ENCODE data around the gene WASHC2C. TPM values are rescaled to one million over a fixed set of nuclear protein-coding genes. Genes with fewer than 3 reads are reported as not detected.
"Not testable (repeated sequence)": the region's sequence is repeated elsewhere in the genome, so short reads cannot be mapped to it uniquely, and the experiment has no call there.

Gene WASHC2C
- total RNA-seq, 1 donor from 2014 or later = 39.7 TPM

DNA sequence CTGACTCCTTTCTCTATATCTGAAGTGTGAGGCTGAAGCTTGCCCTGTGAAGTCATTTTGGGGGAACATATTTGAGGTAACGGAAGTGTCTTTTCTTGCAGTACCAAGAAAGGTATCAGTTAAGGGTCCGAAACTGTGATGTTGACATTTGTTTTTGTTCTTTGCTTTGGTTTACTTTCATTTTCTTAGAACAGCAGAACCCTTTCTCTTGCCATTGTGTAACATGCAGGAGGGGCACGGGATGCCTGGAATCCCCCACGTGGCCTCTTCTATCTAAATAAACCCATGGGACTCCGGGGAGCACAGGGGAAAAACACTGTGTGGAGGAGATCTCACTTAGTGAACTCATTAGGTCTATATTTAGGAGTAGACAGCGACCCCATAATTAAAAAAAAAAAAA lies 34.6 kb downstream of the WASHC2C start:
- not testable (repeated sequence) for DNase-seq (ENCODE audit: low spot score)

DNA sequence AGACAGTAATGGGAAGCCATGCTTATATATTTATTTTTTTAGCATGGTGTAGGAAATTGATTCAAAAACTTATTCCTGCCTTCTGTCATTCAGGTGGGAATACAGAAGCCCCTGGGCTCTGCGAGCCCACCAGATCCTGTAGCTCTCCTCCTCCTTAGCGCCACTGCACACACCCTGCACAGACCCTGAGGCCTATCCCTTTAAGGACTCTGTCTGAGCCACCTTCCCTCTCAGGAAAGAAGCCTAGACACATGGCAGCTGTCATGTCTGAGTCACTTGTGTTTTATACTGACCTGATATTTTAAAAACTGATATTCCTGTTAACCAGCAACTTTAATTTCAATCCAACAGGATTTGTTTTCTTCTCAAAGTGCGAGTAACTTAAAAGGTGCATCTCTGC lies 36.0 kb downstream of the WASHC2C start:
- DNase-seq (ENCODE audit: low spot score) = not testable (repeated sequence)

DNA sequence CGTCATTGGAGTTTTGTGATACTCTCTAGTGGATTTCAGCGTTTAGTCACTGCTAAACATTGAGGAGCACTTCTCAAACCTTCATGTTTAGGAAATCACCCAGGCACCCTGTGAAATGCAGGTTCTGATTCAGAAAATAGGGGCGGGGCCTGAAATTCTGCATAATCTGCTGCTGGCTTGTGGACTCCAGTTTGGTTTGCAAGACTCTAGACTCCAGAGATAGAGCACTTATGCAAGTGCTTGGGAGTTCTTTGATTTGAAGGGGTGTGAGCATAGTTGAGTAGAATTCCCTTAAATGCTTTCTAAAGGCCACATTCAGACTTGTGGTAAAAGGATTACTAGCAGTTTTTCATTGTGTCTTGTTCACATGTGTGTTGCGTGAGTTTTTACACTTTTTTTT lies 41.3 kb downstream of the WASHC2C start:
- not testable (repeated sequence) for DNase-seq (ENCODE audit: low spot score)

DNA sequence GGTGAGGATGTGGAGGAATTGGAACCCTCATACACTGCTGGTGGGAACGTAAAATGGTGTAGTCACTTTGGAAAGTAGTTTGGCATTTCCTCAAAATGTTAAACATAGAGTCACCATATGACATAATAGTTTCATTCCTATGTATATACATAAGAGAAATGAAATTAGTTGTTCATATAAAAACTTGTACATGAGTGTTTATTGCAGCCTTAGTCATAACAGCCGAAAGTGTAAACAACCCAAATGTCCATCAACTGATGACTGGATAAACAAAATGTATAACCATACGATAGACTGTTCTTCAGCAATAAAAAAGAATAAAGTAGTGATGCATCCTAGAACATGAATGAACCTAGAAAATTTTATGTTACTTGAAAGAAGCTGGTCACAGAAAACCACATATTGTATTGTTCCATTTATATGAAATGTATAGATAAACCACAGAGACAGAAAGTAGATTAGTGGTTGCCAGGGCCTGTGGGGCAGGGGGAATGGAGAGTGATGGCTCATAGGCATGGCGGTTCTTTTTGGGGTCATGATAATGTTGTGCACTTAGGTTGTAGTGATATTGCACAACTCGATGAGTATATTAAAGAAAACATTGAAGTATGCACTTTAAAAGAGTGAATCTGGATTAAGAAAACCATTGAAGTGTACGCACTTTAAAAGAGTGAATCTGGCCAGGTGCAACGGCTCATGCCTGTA lies 44.8 kb downstream of the WASHC2C start:
- DNase-seq (ENCODE audit: low spot score) = not testable (repeated sequence)

DNA sequence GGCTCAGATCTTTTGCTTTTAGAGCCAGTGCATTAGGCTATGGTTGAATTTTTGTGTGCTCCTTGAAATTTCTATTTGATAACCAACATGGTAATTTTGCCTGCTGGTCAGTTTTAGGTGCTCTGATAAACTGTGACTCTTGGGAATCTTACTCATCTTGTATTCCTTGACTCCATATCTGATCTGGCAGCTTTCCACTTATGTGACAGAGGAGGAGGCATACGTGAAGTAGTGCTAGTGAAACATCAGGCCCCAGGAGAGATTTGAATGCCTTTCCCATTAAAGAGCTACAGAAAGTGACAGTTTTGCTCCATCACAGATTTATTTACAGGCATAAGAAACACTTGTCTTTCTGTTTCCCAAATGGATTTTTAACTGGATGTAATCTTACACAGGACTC lies 59.2 kb downstream of the WASHC2C start:
- DNase-seq (ENCODE audit: low spot score) = not testable (repeated sequence)

DNA sequence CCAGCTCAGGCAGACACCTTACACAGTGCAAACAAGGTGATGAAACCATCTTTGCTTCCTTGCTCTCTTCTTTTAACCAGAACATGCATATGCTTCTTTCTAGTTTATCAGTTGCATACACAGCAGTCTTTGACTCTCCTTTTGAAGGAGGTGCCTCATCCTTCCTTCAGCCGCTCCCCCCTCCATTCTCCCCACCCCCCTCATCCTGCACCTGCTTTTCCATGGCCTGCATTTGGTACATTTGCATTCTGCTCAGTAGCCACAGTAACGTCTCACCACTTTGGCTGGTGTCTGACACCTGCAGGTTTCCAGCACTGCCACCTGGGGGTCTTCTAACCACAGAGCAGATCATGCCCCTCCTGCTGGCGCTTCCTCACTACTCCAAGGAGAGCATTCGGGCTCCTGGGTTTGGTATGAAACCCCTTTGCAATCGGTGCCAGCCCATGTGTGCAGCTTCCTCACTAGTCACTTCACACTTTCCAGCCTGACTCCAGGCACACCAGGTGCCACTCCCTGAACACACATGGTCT lies 60.2 kb downstream of the WASHC2C start:
- not testable (repeated sequence) for DNase-seq (ENCODE audit: low spot score)

DNA sequence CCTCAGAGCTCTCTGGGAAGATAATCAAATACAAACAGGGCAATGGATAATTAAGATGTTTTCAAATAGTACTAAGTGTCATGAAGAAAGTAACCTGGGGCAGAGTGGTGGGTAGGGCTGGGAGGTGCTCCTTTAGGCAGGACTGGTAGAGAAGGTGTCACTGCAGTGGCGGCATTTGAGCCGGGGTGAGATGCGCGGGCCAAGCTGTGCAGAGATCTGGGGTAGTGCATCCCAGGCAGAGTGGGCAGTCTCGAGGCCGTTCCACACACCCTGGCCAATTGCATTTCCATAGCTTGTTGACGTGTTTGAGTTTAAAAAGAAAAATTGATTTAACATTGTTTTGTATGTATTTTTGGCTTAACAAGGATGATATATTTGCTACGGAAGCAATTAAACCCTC lies 62.9 kb downstream of the WASHC2C start:
- DNase-seq (ENCODE audit: low spot score) = not testable (repeated sequence)

DNA sequence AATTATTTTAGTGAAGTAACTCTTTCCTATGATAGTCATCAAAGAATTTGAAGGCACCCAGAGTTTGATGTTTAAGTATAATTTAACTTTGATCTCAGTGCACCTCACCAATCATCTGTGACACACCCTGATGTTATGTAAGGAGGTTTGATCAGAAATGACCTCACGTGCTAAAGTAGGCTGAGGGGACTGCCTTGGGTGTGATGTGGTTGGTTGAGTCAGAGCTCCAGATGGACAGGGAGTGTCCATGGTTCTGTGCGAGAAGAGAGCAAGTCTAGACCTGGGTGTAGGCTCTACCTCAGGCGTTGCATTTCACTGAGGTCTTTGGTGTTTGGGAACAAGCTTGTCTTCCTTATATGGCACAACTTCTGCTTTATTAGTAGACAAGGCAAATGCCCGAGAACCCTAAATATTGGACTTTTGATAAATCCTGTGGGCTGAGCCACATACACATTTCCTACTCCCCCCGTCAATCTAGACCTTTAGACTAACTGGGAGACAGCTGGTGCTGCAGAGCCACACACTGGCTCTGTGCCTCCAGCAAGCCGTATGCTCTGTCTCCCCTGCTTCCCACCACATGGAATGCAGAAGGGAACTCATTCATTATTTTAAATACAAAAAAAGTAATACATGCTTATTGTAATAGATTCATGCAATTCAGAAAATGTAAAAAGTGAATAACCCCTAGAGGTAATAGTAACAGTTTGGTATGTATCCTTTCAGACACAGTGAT lies 63.8 kb downstream of the WASHC2C start:
- not testable (repeated sequence) for DNase-seq (ENCODE audit: low spot score)

DNA sequence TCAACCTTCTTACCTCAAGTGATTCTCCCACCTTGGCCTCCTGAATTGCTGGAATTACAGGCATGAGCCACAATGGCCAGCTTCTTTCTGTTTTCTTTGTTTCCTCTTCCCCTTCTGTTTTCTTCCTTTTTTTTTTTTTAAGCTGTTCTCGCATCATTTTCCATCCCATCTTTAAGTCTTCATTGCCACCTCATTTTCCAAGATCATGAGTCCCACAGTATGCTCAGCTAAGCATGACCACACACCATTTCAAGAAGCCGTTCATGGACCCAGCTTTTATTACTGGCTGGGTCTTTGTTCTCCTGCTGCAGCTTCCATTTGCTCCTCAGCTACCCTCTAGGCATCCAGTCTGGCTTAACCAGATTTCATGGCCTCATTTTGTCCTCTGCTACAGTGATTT lies 67.7 kb downstream of the WASHC2C start:
- DNase-seq (ENCODE audit: low spot score) = not testable (repeated sequence)

DNA sequence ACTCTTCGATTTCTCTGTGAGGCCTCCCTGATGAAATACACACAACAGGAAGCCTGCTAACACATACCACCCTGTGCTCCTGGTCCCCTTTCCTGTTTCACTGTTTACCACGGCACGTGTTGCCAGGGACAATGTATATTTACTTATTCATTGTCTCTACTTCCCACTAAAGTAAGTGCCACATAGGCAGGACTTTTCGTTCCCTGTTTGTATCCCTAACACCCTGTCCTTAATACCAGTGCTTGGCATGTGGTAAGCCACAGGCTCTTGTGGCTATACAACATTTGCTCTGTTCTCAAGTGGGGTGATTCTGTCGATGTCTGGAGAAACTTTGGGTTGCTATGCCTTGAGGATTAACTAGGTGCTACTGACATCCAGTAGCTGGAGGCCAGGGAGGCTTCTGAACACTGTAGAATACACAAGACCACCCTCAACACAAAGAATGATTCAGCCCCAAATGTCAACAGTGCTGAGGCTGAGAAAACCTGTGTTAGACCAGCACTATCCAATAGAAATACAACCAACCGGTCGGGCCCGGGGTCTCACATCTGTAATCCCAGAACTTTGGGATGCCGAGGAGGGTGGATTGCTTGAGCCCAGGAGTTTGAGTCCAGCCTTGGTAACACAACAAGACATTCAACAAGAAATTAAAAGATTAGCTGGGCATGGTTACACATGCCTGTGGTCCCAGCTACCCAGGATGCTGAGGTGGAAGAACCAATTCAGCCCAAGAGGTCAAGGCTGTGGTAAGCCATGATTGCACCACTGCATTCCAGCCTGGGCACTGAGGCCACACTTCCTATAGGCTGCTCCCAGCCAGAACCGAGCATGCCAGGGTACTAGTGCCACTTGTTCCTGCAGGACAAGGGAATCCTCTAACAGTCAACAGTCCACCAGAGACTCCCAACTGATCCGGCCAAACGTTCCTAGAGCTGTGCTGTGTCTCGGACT lies 76.3 kb downstream of the WASHC2C start:
- not testable (repeated sequence) for DNase-seq (ENCODE audit: low spot score)

DNA sequence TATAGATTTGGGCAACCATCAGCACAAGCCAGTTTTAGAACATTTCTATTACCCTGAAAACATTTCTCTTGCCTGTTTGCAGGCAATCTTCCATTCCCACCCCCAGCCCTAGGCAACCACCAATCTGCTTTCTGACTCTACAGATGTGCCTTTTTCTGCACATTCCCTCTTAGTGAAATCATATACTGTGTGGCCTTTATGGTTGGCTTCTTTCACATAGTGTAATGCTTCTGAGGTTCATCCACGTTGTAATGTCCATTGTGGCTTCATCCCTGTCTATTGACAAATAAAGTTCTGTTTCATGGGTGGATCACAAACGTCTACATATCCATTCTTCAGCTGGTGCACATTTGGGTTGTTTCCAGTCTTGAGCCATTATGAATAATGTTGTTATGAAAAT lies 77.9 kb downstream of the WASHC2C start:
- DNase-seq (ENCODE audit: low spot score) = not testable (repeated sequence)

DNA sequence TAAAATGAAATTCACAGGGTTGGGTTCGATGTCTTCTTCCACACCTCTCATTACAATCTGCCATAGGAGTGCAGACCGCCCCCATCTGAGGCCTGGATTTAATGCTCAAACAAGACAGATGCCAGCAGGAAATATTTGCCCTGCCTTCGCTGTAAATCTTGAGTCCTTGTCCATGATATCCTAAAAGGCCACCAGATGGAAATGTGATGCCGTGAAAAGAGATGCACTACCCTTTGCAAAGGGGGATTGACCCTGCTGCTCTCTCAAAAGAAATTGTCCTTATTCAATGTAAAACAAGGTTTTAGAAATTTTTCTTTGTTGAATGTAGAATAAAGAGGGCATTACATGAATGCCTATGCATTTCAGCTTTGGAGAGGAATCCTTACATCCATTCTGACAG lies 82.8 kb downstream of the WASHC2C start:
- no peak for DNase-seq (ENCODE audit: low spot score)

DNA sequence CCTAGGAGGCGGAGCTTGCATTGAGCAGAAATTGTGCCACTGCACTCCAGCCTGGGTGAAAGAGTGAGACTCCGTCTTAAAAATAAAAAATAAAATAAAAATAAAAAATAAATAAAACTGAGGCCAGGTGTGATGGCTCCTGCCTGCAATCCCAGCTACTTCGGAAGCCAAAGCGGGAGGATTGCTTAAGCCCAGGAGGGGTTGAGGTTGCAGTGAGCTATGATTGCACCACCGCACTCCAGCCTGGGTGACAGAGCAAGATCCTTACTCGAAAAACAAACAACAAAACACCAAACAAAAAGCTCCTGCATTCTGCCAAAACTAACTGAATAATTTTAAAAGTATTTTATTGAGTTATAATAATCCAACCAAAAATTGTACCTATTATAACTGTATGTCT lies 84.0 kb downstream of the WASHC2C start:
- DNase-seq (ENCODE audit: low spot score) = no peak

DNA sequence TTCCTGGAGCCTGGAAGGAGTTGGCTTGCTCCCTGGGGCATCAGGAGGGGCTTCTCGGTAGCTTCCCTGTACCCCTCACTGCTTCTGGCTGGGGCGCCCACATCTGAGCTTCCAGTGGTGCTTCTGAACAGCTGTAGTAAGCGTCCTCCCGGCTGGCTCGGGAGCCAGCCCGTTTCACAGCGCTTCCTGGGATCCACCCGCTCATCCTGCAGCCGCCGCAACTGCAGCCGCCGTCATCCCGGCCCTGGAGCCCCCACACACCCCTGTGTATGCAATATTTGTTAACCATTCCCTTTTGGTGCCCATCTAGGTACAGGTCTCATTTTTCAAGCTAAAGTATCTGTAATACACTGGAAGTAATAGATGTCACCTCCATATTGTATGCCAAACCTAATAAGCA lies 85.9 kb downstream of the WASHC2C start:
- DNase-seq (ENCODE audit: low spot score) = not testable (repeated sequence)

DNA sequence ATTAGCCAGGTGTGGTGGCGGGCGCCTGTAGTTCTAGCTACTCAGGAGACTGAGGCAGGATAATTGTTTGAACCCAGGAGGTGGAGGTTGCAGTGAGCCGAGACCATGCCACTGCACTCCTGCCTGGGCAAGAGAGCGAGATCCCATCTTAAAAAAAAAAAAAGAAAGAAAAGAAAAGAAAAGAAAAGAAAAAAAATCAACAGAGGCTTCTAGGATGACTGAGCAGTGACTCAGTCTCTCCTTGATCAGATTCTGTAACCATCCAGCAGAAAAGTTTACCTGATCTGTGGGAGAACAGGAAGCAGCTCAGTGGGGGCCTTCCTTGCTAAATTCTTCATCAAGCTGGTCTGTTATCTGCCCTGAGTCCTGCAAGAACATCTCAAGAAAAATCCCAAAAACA lies 87.1 kb downstream of the WASHC2C start:
- DNase-seq (ENCODE audit: low spot score) = not testable (repeated sequence)

DNA sequence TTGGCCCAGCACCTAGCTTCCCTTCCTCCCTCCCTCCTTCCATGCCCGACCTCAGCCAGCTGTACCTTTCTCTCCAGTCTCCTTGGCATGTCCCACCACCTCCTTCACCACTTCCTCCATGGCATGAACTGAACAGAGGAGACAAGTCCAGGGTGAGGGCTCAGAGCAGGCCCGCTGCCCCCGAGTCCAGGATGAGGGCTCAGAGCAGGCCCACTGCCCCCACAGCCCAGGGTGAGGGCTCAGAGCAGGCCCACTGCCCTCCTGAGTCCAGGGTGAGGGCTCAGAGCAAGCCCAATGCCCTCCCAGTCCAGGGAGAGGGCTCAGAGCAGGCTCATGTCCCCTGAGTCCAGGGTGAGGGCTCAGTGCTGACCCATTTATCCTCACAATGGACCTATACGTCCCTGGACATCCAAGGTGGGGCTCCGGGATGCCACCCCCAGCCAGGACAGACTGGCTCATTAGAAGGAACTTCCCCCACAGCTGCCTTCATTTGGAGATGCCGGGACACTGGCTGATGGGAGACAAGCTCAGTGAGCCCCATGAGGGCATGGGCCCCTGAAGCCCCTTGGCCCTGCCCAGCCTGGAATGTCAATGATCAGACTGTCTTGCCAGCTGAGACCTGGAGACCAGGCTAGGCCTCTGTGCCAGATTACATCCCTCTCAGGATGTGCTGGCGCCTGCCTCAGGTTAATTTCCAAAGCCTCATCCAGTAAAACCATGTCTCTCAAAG lies 90.2 kb downstream of the WASHC2C start:
- no peak for DNase-seq (ENCODE audit: low spot score)

DNA sequence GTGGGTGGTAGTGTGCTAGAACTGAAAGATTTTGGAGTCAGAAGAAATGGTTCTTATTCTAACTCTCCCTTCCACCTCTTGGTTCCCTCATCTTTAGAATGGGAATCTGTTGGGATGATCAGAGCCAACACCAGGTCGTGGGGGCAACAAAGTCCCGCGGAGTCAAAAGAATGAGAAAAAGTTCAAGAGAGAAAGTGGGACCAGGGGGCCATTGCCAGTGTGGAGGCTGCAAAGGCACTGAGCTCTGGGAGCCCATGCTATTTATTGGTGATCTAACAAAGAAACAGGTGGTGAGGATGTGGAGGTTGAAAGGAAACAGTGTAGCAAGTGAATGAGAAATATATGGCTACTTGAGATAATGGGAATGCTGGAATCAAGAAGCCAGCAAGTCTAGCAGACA lies 90.8 kb downstream of the WASHC2C start:
- no peak for DNase-seq (ENCODE audit: low spot score)

DNA sequence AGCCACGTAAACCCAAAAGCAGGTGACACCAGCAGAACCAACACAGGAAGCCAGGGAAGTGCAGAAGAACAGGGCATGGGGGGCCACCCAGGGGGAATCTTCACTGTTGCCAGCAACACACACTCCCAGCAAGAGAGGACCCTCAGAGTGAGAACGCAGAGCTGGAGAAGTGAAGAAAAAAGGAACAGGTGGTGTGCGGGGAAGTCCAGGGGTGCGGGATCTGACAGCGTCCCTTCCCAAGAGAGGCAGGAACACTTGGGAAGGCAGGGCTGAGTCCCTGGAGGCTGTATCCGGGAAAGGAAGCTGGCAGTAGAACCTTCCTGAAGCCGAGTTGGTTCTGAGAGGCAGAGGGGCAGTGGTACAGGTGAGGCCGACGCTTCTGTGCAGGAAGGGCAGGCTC lies 92.5 kb downstream of the WASHC2C start:
- no peak for DNase-seq (ENCODE audit: low spot score)

DNA sequence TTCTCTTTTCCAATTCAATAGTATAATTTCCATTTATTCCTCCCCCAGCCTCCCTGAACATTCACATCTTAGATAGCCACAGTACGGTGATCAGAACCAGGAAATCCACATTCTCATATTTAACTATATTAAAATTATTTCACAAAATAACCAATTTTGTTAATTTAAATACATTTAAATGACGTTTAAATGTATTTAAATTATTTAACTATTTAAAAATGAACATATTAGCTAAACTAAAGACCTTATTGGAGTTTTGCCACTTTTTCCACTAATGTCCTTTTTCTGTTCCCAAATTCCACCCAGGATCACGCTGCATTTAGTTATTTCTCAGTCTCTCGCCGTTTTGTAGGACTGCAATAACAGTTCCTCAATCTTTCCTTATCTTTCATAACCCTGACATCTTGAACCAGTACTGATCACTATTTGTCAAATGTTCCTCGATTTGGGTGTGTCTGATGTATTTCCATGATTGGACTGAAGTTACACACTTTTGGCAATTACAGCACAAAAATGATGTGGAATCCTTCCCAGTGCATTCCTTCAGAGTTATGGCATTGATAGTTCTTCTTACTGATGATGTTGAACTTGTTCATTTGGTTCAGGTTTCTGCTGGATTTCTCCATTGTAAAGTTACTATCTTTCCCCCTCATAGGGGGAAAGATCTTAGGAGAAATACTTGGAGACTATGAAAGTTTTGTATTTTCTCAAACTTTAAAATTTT lies 93.2 kb downstream of the WASHC2C start:
- not testable (repeated sequence) for DNase-seq (ENCODE audit: low spot score)

DNA sequence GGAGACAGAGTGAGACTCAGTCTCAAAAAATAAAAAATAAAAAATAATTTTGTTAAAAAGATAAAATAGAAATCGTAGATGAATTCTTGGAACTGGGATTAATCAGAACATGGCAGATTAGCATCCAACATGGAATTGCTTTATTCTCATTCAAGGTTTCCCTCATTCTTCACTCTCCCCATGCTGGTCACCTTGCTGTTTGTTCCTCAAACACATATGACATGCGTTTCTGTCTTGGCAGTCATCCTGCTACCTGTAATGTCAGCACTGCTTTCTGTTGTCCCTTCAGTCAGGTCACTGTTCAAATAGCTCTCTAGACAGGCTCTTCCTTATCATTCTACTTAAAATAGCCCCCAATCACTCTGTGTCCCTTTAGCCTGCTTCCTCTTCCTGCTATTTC lies 95.9 kb downstream of the WASHC2C start:
- not testable (repeated sequence) for DNase-seq (ENCODE audit: low spot score)

All from ureter (tissue), 1 donor.